ENCODE results near the gene INTS11. TPM values are rescaled to one million over a fixed set of nuclear protein-coding genes. Genes with fewer than 3 reads are reported as not detected.

Gene INTS11
- total and polyA plus RNA-seq, 10 of the 15 experiments (the other 5 are each of a cell fraction or from before 2014, with no cell fraction given): 2.5 to 117 (median 77.7) TPM

- TF ChIP-seq RAD51 (IDR thresholded peaks at IDR 0.05) (no peak), RB1 (IDR thresholded peaks at IDR 0.05; ENCODE audit: borderline replicate concordance) (no peak), MYB (IDR thresholded peaks at IDR 0.05; ENCODE audit: borderline replicate concordance, low read depth, low read length) (no peak), ZNF592 (IDR thresholded peaks at IDR 0.05) (no peak)
- TF ChIP-seq, protein P1, sequence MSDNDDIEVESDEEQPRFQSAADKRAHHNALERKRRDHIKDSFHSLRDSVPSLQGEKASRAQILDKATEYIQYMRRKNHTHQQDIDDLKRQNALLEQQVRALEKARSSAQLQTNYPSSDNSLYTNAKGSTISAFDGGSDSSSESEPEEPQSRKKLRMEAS (IDR thresholded peaks at IDR 0.05; ENCODE audit: low read depth, low read length): no peak
Observed at GRCh38 chr1:1318131-1318652, 6.3 kb downstream of the INTS11 start (continued).

DNA sequence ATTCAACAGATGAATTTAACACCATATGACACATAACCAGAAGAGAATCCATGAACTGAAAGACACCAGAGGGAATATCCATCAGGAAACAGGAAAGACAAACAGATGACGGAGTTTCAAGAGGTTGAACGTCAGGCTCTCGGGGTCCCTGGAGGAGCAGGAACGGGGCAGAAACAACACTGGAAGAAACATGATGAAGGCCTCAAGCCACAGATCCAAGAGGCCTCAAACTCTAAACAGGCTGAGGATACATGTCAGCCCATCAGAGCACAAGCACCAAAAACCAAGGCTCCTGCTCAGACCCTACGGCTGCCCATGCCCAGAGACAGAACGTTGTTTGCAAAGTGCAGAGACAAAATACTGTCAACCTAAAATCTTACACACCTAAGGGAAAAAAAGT, 7.0 kb downstream of the INTS11 start:
- DNase-seq (ENCODE audit: low read depth, low spot score) (no peak), ATAC-seq (no peak), FAIRE-seq (no peak)
- no peak overlapping the region for H3K4me3 ChIP-seq
- no TSS peak for BruUV-seq (replicated peaks)
- no peak overlapping the region for H2AFZ ChIP-seq (ENCODE audit: control insufficient read depth, low read depth, low read length)
- H3K9me3 ChIP-seq (replicated peaks; ENCODE audit: control insufficient read depth, insufficient read depth, low read length): no peaks in the 10 kb centered on the region
- in situ Hi-C loops (cut with MboI) (no loop called here), intact Hi-C loops (cut with micrococcal nuclease; ENCODE audit: unreplicated experiment) (no loop called here)
- ChIA-PET CTCF (no interaction called here), RAD21 (ENCODE audit: unreplicated experiment) (no interaction called here), POLR2A (no interaction called here), SMC1A (ENCODE audit: uncharacterized antibody, unreplicated experiment) (no interaction called here)
- no peak overlapping the region for H3K4me2 ChIP-seq (ENCODE audit: control insufficient read depth, insufficient read depth)
- WGBS (ENCODE audit: insufficient coverage, insufficient replicate concordance, low lambda C conversion rate, missing lambda C conversion rate): 99% methylated on average over 6 of the region's 6 CpGs
- peaks cover 16% of the 10 kb centered on the region for H3K79me2 ChIP-seq (ENCODE audit: control insufficient read depth, insufficient read depth, low read length)
- no peak overlapping the region for H3K27ac ChIP-seq (ENCODE audit: control insufficient read depth, insufficient read depth)
- no peaks in the 10 kb centered on the region; the same call in 1 of the 2 replicates for H4K20me1 ChIP-seq (ENCODE audit: control insufficient read depth, insufficient read depth)
- TF ChIP-seq HDAC6 (IDR thresholded peaks at IDR 0.05; ENCODE audit: unreplicated experiment) (no peak), RAD51 (IDR thresholded peaks at IDR 0.05) (no peak), DPF2 (IDR thresholded peaks at IDR 0.05) (no peak), MLLT1 (IDR thresholded peaks at IDR 0.05) (no peak), NR2C1 (IDR thresholded peaks at IDR 0.05) (no peak)
- TF ChIP-seq, protein P2, sequence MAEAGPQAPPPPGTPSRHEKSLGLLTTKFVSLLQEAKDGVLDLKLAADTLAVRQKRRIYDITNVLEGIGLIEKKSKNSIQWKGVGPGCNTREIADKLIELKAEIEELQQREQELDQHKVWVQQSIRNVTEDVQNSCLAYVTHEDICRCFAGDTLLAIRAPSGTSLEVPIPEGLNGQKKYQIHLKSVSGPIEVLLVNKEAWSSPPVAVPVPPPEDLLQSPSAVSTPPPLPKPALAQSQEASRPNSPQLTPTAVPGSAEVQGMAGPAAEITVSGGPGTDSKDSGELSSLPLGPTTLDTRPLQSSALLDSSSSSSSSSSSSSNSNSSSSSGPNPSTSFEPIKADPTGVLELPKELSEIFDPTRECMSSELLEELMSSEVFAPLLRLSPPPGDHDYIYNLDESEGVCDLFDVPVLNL (IDR thresholded peaks at IDR 0.05; ENCODE audit: low read depth, low read length): no peak
- no peaks in the 10 kb centered on the region for H3K27me3 ChIP-seq (replicated peaks in 1 of 2; ENCODE audit: control insufficient read depth in 2 of 2, insufficient read depth in 2 of 2, low read length in 1 of 2)
- H3K36me3 ChIP-seq (ENCODE audit: control insufficient read depth in 2 of 2, insufficient read depth in 2 of 2, low read length in 1 of 2): peaks cover 3 to 33% of the 10 kb centered on the region in 2 experiments; a peak in 3 of 4 replicates
- no peak overlapping the region for H3K9ac ChIP-seq (ENCODE audit: control insufficient read depth, insufficient read depth, low read length)
- H3K4me1 ChIP-seq (ENCODE audit: control insufficient read depth, insufficient read depth, low read length): no peaks in the 10 kb centered on the region
